SK-N-SH (cell line): ENCODE measurements around the gene ABHD16A.

Experiments
- GABPA ChIP-seq: IDR thresholded peaks from 2 replicates; pipeline ENCODE4 v1.4.0; 2012; ENCODE audit warnings: low read depth, mild to moderate bottlenecking
- TCF12 ChIP-seq: IDR thresholded peaks from 2 replicates; pipeline ENCODE4 v1.4.0; 2012
- TF ChIP-seq, protein P1 (sequence below): fragments of 200-600 bp; sonication (generic); IDR thresholded peaks from 2 replicates; pipeline ENCODE4 v1.6.1; 2017; ENCODE audit warnings: antibody characterized with exemption, mild to moderate bottlenecking, moderate library complexity
- TF ChIP-seq, protein P2 (sequence below): IDR thresholded peaks from 2 replicates; pipeline ENCODE4 v1.4.0; 2012; ENCODE audit warnings: low read depth

DNA sequence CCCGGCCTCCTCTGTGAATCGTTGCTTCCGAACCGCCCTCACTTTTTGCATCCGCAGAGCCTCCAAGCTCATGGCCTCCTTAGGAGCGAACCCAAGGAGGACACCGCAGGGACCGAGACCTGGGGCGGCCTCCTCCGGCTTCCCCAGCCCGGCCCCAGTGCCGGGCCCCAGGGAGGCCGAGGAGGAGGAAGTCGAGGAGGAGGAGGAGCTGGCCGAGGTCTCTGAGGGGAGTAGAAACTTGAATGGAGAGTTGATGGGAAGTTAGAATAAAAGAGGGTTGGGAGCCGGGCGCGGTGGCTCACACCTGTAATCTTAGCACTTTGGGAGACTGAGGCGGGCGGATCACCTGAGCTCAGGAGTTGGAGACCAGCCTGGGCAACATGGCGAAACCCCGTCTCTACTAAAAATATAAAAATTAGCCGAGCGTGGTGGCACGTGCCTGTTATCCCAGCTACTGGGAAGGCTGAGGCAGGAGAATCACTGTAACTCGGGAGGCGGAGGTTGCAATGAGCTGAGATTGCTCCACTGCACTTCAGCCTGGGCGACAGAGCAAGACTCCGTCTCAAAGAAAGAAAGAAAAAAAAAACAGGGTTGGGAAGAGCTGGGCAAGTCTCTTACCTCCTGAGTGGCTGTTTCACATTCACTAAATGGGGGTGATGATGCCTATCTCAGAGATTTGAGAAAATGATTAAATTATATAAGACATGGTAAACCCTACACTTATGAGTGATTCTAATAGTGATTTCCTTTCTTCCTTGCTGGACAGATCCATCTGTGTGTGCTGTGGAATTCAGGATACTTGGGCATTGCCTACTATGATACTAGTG lies 37.5 kb upstream of the ABHD16A start:
- no peak for TF ChIP-seq TCF12
- TF ChIP-seq, protein P1, sequence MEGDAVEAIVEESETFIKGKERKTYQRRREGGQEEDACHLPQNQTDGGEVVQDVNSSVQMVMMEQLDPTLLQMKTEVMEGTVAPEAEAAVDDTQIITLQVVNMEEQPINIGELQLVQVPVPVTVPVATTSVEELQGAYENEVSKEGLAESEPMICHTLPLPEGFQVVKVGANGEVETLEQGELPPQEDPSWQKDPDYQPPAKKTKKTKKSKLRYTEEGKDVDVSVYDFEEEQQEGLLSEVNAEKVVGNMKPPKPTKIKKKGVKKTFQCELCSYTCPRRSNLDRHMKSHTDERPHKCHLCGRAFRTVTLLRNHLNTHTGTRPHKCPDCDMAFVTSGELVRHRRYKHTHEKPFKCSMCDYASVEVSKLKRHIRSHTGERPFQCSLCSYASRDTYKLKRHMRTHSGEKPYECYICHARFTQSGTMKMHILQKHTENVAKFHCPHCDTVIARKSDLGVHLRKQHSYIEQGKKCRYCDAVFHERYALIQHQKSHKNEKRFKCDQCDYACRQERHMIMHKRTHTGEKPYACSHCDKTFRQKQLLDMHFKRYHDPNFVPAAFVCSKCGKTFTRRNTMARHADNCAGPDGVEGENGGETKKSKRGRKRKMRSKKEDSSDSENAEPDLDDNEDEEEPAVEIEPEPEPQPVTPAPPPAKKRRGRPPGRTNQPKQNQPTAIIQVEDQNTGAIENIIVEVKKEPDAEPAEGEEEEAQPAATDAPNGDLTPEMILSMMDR, result no peak
- no peak for TF ChIP-seq GABPA
- TF ChIP-seq, protein P2, sequence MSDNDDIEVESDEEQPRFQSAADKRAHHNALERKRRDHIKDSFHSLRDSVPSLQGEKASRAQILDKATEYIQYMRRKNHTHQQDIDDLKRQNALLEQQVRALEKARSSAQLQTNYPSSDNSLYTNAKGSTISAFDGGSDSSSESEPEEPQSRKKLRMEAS, result no peak
